GM19328 (cell line): Measurements from ENCODE around the gene CLEC19A.

Source experiments
- ATAC-seq: cut with Tn5 transposase; IDR thresholded peaks from one replicate; pipeline ENCODE4 v1.9.1; 2021; ENCODE audit warnings: mild to moderate bottlenecking, moderate library complexity; ENCODE audit not compliant: unreplicated experiment

CLEC19A gene

DNA sequence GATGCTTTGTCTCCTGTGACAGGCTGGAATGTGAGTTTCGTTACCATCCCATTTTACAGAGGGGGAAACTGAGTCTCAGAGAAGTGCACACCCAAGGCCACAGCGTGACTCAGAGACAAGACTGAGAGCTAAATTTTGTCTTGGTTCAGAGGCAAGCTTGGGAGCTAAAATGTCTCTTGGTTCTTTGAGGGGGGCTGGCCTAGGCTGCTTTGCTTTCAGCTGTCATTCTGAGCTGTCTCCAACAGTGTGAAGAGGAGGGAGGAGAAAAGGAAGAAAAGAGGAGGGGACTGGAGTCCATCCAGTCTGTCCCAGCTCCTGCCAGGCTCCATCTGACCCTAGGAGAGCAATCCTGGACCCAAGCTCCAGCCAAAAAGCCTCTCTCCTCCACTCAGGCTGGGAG lies at the start of gene CLEC19A:
TSS of gene CLEC19A (plus strand) at position 301 of the 400 bp plus-strand sequence. CDS start 121 bp downstream, outside the sequence.
- ATAC-seq = no peak

DNA sequence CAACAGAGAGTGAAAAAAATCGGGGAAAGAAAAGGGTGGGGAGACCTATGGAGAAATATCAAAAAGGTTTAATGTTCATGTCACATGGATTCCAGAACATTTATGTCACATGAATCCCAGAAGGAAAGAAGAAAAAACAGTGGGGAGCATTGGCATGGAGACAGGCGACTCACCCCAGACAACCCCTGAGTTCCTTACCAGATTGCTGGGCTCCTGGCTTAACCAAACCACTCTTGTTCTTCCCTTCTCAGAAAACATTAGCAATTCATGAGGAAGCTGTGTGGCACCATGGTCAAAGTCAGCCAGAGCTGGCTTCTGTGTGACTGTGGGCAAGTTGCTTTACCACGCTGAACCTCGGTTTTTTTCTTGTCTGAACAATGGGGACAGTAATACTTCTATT lies 49.6 kb upstream of the CLEC19A start:
- no peak for ATAC-seq

DNA sequence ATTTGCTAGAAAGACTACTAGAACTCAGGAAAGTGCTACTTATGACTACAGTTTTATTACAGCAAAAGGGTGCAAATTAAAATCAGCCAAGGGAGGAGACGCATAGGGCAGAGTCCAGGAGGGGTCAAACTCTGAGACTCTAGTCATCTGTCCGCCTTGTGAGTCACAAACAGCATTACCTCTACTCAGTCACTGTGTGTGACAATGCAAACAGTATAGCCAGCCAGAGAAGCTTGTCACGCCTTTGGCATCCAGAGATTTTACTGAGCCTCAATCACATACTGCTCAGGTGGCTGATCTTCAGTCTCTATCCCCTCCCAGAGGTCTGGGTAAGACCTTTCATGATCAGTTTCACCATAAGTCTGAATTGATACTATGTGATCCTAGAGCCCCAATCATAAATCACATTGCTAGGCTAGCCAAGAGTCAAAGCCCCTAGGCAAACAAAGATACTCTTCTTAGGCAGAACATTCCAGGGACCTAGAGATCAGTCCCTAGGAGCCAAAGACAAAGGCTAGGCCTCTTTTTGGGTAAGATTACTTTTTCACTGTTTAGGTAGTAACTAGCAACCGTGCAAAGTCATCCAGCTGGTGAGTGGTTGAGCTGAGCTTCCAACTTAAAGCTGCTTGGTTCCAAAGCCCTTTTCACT lies 48.8 kb upstream of the CLEC19A start:
- no peak for ATAC-seq

DNA sequence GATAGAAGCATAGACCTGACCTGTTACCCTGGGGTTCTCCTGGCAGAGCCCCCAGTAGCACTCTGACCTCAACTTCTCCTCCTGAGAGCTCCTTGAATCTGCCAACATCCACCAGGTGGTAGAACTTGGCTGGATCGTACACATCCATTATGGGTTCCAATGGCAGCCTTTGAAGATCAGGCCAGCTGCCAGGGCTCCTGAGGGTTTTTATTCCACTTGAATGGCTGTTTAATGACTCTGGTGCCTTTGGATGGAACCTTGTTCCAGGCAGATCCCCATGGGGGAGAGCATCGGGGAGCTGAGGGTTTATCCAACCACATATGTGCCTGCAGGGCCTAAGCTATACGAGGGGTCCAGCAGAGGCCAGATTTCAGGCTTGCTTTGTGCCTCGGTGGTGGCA lies 47.1 kb upstream of the CLEC19A start:
- ATAC-seq = no peak

DNA sequence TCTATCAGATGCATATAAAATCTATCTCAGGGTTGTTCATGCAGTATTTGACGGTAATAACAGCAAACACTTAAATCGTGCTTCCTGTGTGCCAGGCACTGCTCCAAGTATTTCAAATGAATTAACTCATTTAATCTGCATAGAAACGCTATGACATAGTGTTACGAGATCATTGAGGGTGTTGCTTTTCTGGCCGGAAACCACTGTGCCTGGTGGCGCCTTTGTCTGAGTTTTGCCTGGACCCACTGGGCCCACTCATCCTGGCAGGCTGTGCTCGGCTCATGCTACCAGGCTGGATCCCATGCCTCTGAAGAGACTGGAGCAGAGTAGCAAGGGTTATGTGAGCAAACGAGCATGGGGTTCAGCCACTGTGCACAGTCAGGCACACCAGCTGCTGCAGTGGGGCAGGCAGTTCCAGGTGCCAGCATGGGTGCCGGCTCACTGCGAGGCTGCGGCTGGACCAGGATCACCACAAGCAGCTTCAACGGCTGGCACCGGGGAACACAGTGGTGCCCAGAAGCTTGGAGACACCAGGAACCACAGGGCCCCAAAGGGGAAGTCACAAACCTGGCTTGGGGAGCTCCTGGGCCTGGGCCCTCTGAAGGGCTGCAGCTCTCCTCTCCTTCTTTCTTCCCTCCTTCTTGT lies 45.9 kb upstream of the CLEC19A start:
- ATAC-seq = no peak

DNA sequence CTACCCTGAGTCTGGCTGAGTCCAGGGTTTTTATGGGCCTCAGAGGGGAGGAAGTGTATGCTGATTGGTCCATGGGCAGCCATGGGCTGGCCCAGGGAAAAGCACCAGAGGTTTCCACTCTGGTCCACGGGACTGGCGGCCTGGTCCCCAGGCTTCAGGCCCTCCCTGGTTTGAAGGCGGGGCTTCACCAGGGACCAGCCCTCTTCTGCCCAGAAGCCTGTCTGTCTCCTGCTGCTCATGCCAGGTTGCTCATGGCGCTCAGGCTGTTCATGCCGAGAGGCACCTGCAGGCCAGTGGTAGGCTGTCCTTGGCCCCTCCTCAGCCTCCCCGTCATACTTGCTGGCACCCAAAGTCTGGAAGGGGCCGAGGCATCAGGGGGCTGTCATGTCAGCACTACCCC lies 45.0 kb upstream of the CLEC19A start:
- no peak for ATAC-seq

DNA sequence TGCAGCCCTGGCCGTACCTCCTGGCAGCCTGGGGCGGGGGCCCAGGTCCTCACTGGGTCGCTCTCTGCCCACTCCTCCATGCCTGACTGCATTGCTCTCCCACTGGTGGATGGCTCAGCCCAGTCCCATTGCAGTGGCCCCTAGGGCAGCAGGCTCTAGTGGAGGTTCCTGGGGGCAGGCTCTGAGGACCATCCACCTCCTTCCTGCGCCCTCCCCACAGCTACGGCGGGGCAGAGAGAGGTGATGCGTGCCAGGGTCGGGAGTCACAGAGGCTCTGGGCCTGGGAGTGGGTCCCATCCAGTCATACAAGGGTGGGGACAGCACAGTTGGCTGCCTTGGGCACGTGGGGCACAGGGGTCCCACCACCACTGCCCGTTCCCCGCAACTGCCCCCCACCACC lies 44.0 kb upstream of the CLEC19A start:
- ATAC-seq = no peak

DNA sequence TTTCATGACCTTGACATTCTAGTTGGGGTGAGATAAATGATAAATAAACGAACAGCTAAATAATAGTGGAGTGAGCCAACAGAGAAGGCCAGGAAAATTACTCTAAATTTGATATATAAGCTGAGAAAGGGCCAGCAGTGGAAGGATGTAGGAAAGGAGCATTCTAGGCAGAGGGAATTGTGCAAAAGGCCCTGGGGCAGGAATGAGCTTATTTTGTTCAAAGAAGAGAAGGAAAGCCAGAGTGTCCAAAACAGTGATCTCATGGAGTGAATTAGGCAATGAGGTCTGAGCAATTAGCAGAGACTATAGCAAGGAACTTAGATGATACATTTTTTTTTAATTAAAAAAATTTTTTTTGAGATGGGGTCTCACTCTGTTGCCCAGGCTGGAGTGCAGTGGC lies 43.3 kb upstream of the CLEC19A start:
- ATAC-seq = no peak

DNA sequence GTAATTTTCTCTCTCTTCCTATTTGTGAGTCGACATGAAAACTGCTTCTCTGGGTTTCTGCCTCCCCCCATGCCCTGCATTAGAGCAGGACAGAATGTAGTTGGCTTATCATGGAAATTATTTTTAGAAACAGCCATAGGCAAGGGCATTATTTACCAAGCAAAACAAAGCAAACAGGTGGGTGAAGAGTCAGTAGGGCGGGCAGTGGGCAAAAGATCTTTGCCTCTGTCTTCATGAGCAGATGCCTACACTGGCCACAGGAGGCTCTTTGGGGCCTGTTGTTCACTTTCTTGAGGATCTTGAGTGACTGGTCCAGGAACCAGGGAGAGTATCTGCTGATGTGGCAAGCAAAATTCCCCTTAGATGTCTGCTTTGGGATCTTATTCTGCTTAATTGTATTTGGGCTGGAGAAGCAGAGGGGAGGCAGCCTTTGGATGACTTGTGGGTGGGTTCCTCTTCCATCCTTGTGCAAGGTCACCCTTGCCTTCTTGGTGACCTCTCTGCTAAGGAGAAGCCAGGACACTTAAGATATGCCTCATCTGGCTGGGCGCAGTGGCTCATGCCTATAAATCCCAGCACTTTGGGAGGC lies 42.5 kb upstream of the CLEC19A start:
- ATAC-seq = no peak

DNA sequence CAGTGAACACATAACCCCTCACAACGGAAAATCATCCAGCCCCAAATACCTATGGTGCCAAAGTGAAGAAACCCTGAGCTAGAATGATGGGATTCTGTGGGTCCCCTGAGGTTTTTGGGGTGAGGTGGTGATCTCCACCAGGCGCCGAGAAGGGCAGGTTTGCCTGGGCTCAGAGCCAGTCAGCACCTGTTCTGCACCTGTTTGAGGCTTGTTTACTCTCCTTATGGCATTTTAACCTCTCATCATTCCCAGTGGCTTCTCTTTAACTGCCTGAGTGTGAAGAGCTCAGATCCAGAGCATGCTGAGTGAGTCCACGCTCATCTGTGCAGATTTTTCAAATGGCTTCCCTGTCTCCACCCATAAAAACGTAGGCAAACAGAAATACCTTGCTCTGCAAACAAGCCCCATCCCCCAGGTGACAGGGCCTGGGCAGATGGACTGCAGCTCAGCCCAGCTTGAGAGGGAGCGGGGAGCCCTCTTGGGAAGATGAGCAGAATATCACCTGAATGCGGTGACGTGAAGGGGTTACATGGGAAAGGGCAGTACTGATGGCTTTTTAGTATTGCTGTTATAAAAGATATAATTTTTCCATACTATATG lies 40.1 kb upstream of the CLEC19A start:
- ATAC-seq = no peak

DNA sequence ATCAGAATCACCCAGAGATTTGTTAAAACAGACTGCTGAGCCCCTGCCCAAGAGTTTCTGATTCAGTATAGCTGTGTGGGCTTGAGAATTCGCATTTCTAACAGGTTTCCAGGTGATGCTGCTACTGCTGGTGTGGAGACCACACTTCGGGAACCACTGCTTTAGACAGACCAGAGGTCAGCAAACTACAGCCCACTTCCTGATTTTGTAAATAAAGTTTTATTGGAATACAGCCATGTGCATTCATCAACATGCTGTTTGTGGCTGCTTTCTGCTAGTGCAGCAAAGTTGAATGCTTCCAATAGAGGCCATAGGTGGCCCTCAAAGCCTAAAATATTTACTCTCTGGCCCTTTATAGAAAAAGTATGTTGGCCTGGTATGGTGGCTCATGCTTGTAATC lies 32.6 kb upstream of the CLEC19A start:
- no peak for ATAC-seq

DNA sequence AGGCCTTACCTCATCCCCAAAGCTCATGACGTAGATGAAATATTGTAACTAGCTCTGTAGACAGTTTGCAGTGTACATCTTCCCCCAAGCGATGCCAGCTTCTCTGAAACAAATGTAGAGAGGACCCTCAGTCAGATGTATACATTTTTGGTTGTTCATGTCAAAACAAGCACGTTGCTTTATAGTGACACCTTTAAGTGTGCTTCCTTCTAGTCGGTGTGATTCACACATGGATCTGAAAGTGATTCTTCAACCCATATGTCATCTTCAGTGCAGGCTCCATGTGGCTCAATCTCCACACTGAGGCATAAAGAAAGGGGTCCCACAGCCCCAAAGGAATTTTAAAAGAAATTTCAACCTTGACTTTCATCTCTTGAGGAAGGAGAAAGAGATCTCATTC lies 30.9 kb upstream of the CLEC19A start:
- no peak for ATAC-seq

DNA sequence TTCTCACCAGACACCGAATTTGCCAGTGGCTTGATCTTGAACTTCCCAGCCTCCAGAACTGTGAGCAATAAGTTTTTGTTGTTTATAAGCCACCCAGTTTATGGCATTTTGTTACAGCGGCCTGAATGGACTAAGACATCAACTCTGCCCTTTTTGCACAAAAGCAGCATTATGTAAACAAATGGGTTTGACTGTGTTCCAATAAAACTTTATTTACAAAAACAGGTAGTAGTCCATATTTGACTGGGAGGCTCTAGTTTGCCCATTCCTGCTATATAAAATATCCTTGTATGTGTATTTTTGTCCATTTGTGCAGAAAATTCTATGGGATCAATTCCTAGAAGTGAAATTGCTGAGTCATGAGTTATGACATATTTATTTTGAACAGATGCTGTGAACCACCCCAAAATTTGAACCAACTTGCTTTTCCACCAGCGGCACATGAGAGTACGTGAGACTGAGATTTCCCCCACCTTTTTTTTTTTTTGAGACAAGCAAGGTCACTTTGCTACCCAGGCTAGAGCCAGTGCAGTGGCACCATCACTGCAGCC lies 21.3 kb upstream of the CLEC19A start:
- ATAC-seq = no peak

DNA sequence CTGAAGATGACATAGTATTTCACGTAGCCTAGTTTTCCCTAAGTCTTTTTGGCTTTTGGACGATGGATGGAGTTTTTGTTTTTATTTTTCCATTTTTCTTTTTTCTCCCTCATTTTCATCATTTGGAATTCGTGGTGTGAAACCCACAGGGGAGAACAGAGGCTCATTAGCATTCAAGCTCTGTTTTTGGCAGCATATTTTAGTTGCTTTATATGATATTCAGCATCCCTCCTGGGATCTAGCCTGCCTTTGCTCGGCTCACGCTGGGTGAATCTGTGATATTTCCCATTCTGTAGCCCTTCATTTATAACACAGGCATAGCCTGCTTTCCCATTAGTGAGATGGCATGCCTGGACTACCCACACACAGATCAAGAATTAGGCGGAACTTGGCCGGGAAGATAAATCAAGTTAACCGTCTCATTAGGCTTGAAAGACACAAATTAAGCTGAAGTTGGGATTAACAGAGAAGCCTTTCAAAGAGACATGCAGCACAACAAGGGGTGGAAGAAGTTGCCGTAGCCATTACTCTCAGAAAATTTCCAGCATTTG lies 20.1 kb upstream of the CLEC19A start:
- ATAC-seq = no peak

DNA sequence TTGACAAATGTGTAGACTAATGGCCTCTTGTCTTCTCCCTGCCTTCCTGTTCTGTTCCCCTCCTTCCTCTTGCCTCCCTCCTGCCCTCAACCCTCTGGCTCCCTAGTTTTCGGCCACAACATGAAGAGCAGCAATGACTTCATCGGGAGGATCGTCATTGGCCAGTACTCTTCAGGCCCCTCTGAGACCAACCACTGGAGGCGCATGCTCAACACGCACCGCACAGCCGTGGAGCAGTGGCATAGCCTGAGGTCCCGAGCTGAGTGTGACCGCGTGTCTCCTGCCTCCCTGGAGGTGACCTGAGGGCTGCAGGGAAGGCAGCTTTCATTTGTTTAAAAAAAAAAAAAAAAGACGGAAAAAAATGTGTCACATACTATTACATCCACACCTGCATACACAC lies 18.8 kb upstream of the CLEC19A start:
- no peak for ATAC-seq

DNA sequence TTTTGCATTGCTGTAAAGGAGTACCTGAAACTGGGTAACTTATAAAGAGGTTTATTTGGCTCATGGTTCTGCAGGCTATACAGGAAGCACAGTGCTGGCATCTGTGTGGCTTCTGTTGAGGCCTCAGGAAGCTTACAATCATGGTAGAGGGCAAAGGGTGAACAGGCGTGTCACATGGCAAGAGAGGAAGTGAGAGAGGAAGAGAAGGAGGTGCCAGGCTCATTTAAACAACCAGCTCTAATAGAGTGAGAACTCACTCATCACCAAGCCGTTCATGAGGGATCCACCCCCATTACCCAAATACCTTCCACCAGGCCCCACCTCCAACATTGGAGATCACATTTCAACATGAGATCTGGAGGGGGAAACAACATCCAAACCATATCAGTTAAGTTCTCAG lies 16.4 kb upstream of the CLEC19A start:
- ATAC-seq = no peak

DNA sequence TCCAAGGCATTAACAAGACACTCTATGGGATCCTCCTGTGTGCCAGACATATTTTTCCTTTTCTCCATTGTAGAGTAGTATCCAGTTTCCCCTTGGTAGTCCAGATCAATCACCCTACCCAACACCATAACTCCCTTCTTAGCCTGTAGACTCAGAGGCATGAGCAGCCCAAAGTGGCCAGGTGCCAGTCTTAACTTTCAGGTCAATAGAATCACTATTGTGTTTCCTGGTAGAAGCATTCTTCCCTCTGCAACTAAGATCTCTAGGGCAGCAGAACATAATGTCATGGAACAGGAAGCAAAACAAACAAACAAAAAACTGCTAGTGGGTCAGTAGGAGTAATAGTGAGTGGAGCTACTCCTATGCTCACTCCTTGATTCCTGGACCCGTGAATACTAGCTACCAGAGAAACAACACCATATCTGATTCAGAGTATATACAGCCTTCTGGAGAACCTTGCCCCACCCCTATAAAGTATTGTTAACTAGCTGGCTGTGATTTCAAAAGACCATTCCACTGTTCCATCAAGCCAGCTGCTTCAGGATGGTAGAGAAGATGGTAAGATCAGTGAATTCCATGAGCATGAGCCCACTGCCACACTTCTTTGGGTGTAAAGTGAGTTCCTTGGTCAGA lies 11.2 kb upstream of the CLEC19A start:
- ATAC-seq = no peak

DNA sequence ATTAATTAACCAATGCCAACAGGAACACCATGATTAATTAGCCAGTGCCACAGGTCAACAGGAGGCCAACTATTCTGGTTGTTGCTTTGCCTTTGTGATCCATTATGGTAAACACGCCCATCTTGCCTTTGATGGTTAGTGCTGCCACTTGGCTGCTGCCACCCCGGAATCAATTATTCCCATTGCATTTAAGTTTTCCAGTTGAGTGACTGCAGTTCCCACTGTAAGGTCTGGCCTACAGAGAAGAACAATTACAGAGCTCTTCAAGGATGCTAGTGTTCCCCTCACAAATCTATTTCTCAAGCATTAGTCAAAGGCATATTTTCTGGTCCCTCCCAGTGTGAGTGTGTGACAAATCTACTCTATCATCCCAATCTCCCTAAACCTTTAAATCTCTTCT lies 7.1 kb upstream of the CLEC19A start:
- no peak for ATAC-seq

DNA sequence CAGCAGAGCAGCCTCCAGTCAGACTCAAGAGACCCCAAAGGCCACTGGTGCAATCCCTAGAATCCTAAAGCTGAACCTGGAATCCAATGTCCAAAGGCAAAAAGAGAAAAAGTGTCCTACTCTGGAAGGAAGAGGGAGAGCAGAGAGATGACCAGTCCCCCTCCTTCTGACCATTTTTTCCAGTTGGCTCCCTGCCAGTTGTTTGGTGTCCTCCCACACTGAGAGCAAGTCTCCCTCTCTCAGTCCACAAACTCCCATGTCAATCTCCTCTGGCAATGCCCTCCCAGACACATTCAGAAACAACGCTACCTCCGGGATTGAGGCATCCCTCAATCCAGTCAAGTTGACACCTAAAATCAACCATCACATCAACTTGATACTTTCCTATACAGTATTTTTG lies 4.3 kb upstream of the CLEC19A start:
- ATAC-seq = no peak

DNA sequence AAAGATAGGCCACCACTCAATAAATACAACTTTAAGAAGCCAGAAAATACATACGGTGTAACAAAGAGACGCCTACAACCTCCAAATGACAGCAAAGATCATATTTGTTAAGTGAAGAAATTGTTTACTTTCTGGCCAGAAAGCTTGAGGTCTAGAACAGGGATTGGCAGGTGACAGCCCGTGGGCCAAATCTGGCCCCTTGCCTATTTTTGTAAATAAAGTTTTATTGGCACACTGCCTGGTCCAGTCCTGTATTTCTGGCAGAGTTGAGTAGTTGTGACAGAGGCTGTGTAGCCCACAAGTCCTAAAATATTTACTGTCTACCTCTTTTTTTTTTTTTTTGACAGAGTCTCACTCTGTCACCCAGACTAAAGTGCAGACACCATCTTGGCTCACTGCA lies 3.4 kb upstream of the CLEC19A start:
- no peak for ATAC-seq

DNA sequence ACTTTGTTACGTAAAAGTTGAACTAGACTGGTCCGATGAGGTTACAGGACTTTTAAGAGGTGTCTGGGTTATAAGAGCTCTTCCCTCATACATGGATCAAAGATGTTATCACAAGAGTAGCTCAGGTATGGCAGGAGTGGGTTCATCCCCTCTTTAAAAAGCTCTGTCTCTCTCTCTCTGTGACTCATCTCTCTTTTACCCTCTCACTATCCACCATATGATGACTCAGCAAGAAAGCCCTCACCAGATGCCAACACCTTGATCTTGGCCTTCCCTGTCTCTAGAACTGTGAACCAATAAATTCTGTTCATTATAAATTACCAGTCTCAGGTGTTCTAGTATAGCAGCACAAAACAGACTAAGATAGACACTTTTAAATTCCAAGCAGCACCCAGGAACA lies 1.9 kb upstream of the CLEC19A start:
- no peak for ATAC-seq
